ENCODE data around the gene LONRF2. TPM values are rescaled to one million over a fixed set of nuclear protein-coding genes. Genes with fewer than 3 reads are reported as not detected.

Gene LONRF2
- total RNA-seq, 1 experiment from 2014 or later: 9.7 TPM

GRCh38 chr2:100286318-100286717 is 36.0 kb downstream of the LONRF2 start:
- TF ChIP-seq CTCF (IDR thresholded peaks at IDR 0.05; ENCODE audit: unreplicated experiment): no peak
- Mint-ChIP-seq H3K4me3 (ENCODE audit: low read depth, unreplicated experiment) (peak overlapping the region; percentile 27), H3K27me3 (ENCODE audit: unreplicated experiment) (no peaks in the 10 kb centered on the region), H3K4me1 (ENCODE audit: low read depth, unreplicated experiment) (peaks cover 35% of the 10 kb centered on the region), H3K27ac (ENCODE audit: unreplicated experiment) (peak overlapping the region; percentile 98), H3K9me3 (ENCODE audit: low read depth, unreplicated experiment) (no peaks in the 10 kb centered on the region), H3K36me3 (ENCODE audit: insufficient read depth, unreplicated experiment) (peaks cover 39% of the 10 kb centered on the region)
- no peak for DNase-seq
- BruUV-seq (replicated peaks): no TSS peak
- intact Hi-C loops (cut with micrococcal nuclease; ENCODE audit: unreplicated experiment): loop anchor here (5.0 kb wide), 1 partner anchor 36 kb away; the partner anchor contains the start of gene LONRF2
- CTCF ChIA-PET: interaction anchor here (0.5 to 1.5 kb wide), 5 partner anchors 24 to 460 kb away, joined by 3 to 10 read pairs (median 7); no protein-coding TSS in a partner anchor

- peak overlapping the region; percentile 27 for H3K4me3 Mint-ChIP-seq (ENCODE audit: low read depth, unreplicated experiment)
- no peaks in the 10 kb centered on the region for H3K27me3 Mint-ChIP-seq (ENCODE audit: unreplicated experiment)
- peaks cover 39% of the 10 kb centered on the region for H3K36me3 Mint-ChIP-seq (ENCODE audit: insufficient read depth, unreplicated experiment)
- intact Hi-C loops (cut with micrococcal nuclease; ENCODE audit: unreplicated experiment): loop anchor here (2.0 to 5.0 kb wide), 2 partner anchors 23 to 37 kb away; partner anchors contain the start of gene LONRF2
- no TSS peak for BruUV-seq (replicated peaks)
- H3K4me1 Mint-ChIP-seq (ENCODE audit: low read depth, unreplicated experiment): peaks cover 35% of the 10 kb centered on the region
- H3K27ac Mint-ChIP-seq (ENCODE audit: unreplicated experiment): peak overlapping the region; percentile 98
- H3K9me3 Mint-ChIP-seq (ENCODE audit: low read depth, unreplicated experiment): no peaks in the 10 kb centered on the region
- TF ChIP-seq CTCF (IDR thresholded peaks at IDR 0.05; ENCODE audit: unreplicated experiment): no peak
- peak; percentile 45 for DNase-seq
- CTCF ChIA-PET: interaction anchor here (0.6 to 1.5 kb wide), 7 partner anchors 23 to 310 kb away, joined by 3 to 10 read pairs (median 6); no protein-coding TSS in a partner anchor
Observed at GRCh38 chr2:100285691-100286090, 36.6 kb downstream of the LONRF2 start.

- TF ChIP-seq CTCF (IDR thresholded peaks at IDR 0.05; ENCODE audit: unreplicated experiment): no peak
- no peak for DNase-seq
- peaks cover 35% of the 10 kb centered on the region for H3K4me1 Mint-ChIP-seq (ENCODE audit: low read depth, unreplicated experiment)
- H3K27me3 Mint-ChIP-seq (ENCODE audit: unreplicated experiment): no peaks in the 10 kb centered on the region
- H3K27ac Mint-ChIP-seq (ENCODE audit: unreplicated experiment): peak overlapping the region; percentile 98
- peaks cover 39% of the 10 kb centered on the region for H3K36me3 Mint-ChIP-seq (ENCODE audit: insufficient read depth, unreplicated experiment)
- no peaks in the 10 kb centered on the region for H3K9me3 Mint-ChIP-seq (ENCODE audit: low read depth, unreplicated experiment)
- no TSS peak for BruUV-seq (replicated peaks)
- CTCF ChIA-PET: interaction anchor here (0.6 to 1.5 kb wide), 5 partner anchors 22 to 310 kb away, joined by 4 to 10 read pairs (median 6); no protein-coding TSS in a partner anchor
- H3K4me3 Mint-ChIP-seq (ENCODE audit: low read depth, unreplicated experiment): peak overlapping the region; percentile 27
- intact Hi-C loops (cut with micrococcal nuclease; ENCODE audit: unreplicated experiment): loop anchor here (2.0 to 5.0 kb wide), 2 partner anchors 22 to 37 kb away; partner anchors contain the start of gene LONRF2
Observed at GRCh38 chr2:100285011-100285410, 37.3 kb downstream of the LONRF2 start.

GRCh38 chr2:100283724-100284501 is 38.4 kb downstream of the LONRF2 start:
- Mint-ChIP-seq H3K4me3 (ENCODE audit: low read depth, unreplicated experiment) (peak overlapping the region; percentile 42), H3K36me3 (ENCODE audit: insufficient read depth, unreplicated experiment) (peaks cover 49% of the 10 kb centered on the region), H3K27ac (ENCODE audit: unreplicated experiment) (peak overlapping the region; percentile 91), H3K27me3 (ENCODE audit: unreplicated experiment) (no peaks in the 10 kb centered on the region), H3K4me1 (ENCODE audit: low read depth, unreplicated experiment) (peaks cover 35% of the 10 kb centered on the region), H3K9me3 (ENCODE audit: low read depth, unreplicated experiment) (no peaks in the 10 kb centered on the region)
- no peak for TF ChIP-seq CTCF (IDR thresholded peaks at IDR 0.05; ENCODE audit: unreplicated experiment)
- CTCF ChIA-PET: interaction anchor here (0.9 to 1.4 kb wide), 2 partner anchors 21 to 97 kb away, joined by 4 to 6 read pairs; no protein-coding TSS in a partner anchor
- intact Hi-C loops (cut with micrococcal nuclease; ENCODE audit: unreplicated experiment): loop anchor here (2.0 kb wide), 1 partner anchor 21 kb away; no protein-coding TSS in a partner anchor
- BruUV-seq (replicated peaks): no TSS peak
- peak; percentile 72 for DNase-seq
